ENCODE data around the gene KIAA0232.
"Not testable (repeated sequence)": the region's sequence is repeated elsewhere in the genome, so short reads cannot be mapped to it uniquely, and the experiment has no call there.

KIAA0232 gene

DNA sequence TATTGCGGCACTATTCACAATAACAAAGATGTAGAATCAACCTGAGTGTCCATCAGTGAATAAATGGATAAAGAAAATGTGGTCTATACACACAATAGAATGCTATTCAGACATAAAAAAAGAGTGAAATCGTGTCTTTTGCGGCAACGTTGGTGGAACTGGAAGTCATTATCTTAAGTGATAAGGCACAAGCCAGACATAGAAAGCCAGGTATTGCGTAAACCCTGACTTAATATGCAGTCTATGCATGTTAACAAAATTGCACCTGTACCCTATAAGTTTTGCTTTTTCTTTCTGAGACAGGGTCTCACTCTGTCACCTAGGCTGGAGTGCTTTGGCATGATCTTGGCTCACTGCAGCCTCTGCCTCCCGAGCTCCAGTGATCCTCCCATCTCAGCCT lies 28.6 kb downstream of the KIAA0232 start:
- no peak for DNase-seq

DNA sequence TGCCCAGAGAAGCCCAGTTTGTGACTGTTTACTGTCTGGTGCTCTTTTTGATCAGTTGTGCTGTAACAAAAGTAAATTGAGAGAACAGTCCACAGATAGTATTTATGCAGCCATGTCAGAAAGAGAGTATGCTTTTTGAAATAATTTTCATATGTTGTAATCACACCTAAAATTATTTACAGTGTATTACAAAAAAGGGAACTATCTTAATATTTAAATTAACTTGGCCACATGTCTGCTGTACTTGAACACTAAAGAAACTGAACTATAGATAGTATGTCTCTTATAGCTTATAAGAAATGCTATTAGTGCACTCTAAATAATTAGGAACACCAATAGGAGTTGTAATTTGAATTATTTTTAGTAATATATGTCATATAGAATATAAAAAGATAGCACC lies 30.2 kb downstream of the KIAA0232 start:
- no peak for DNase-seq

DNA sequence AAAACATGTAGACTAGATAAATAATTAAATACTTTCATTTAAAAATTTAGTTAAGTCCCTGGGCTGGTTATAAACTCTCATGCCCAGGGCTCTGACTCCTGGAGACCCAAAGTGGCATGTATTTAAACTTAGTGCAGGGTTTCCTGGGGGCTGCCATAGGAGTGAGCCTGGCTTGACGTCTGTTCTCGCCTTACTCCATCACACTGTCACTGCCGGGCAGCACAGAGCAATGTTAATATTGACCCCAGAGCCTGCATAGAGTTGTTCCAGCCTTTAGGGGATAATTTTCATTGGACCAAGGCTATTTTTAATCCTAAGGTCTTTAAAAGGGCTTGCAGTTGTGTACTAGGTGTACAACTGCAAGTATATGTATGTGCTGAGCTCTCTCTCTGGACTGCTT lies 31.2 kb downstream of the KIAA0232 start:
- DNase-seq = no peak

DNA sequence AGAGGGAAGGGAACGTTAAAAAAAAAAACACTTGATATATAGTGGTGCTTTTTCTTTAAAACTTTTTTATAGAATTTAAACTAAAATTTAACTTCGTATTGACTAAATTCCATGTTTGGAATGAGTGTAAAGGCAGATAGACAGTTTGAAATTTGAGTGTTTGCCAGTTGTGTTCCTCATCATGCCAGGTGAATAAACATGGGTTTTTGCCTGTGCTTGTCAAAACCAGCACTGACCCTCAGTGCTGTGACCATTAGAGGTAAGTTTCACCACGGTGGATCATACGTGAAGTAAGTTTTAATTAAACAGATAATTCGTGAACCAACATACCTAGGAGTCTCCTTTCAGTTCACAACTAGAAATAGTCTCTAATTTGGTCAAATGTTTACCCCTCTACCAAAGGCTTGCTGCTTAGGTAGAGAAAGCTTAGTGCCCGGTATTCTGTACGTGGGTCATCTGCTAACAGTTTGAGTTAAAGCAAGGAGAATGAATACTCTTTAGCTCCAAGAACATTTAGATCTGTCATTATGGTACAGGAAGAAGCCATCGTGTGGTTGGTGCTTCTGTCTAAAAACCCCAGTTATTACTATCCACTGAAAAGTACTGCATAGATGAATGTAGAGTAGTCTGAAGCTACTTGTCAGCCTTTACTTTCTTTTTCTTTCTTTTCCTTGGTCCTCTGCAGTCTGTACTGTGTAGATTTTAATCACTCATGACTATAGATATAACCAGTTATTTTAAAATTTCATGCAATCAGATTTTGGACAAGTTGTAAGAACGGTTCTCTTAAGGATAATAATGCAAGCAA lies 32.7 kb downstream of the KIAA0232 start:
- DNase-seq = no peak

DNA sequence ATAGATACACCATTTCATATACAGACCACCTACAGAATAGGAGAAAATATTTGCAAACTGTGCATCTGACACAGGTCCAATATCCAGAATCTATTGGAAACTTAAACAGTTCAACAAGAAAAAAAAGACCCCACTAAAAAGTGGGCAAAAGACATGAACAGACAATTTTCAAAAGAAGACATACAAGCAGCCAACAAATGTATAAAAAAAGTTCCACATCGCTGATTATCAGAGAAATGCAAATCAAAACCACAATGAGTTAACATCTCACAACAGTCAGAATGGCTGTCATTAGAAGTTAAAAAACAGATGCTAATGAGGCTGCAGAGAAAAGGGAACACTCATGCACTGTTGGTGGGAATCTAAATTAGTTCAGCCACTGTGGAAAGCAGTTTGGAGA lies 36.8 kb downstream of the KIAA0232 start:
- DNase-seq = no peak

DNA sequence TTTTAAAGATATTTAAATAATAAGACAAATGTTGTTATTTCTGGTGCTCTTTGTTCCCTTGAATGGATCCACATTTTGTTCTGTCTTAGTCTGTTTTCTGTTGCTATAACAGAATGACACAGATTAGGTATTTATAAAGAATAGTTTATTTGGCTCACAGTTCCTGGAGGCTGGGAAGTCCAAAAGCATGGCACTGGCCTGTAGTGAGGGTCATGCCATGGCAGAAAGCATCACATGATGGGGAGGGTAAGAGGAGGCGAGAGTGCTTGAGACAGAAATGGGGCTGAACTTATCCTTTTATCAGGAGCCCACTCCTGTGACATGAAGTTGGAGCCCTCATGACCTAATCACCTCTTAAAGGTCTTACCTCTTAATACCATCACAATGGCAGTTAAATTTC lies 38.2 kb downstream of the KIAA0232 start:
- DNase-seq = no peak

DNA sequence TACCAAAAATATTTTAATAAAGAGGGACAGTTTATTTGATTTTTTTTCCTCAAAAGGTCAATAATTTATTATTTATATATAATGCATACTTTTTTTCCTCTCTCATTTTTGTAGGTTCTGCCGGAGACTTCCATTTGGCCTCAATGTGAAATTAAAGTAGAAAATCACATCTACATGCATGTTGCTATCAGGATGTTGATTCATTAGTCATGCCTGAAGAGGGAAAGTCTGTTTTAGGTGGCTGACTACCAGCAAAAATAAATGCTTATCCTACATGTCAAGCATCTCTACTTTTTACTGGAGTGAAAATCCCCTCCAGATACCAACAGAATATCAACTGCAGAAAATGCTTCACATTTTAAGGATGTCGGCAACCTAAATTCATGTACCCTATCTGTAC lies 41.5 kb downstream of the KIAA0232 start:
- no peak for DNase-seq

DNA sequence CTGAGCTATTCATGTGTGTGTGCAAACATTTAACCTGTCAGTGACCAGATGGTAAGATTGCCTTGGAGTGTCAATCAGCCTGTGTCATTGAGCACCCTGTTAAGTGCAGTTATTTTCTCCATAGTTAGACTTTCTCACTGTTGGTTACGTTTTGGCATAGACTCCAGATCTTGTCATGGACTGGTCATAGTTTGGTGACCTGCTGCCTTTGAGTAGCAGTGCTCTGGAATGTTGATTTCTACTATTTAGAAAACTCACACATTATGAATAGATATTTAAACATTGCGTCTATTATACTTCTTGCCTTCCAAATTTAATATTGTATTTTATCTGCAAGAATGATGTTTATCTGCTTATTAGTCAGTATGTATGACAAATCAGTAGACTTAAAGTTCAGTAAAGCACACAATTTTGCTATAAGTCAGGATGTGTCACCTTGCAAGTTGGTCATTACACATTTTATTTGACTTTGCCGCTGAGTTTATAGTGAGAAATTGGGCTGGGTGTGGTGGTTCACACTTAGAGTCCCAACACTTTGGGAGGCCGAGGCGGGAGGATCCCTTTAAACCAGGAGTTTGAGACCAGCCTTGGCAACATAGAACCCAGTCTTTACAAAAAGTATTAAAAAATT lies 42.4 kb downstream of the KIAA0232 start:
- DNase-seq = no peak

DNA sequence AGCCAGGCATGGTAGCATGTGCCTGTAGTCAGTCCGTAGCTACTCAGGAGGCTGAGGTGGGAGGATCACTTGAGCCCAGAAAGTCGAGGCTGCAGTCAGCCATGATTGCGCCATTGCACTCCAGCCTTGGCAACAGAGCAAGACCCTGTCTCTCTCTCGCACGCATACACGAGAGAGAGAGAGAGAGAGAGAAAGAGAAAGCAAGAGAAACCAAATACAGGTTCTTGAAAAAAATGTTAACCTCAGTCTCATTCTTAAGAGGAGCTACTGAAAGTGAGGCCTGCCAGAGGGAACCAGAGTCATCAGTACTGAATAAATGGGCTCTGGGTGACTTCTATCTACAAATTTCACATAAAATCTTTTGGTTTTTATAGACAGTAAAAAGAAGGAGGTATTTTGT lies 42.9 kb downstream of the KIAA0232 start:
- DNase-seq = no peak

DNA sequence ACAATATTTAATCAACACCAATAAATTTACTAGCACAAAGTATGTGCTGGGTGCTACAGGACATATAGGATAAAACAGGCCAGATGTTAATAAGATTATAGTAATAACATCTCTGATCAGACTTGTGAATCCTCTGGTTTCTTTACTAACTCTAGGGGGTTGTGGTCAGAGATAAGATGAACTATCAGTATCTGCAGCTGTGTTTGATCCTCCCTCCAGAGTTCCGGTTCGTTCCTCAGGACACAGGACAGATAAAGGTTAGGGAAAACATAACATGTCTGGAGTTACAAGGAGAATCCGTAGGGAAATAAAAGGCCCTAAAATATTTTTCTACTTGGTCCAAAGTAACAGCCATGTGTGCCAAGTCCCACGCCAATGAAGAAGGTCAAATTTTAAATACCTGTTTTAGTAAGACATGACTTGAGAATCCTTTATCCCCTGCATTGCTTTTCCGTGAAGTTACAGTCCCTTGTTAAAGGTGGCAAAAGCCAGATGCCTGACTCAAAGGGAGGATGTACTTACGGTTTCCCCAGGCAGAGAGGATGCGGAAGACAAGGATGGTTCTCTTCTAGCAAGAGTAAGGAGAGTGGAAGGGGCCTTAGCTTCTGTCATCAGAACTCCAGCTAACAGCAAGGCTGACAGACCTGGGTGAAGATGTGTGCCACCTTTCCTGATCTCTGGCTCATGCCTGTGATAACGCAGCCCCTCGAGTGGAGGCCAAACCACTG lies 44.4 kb downstream of the KIAA0232 start:
- DNase-seq = no peak

DNA sequence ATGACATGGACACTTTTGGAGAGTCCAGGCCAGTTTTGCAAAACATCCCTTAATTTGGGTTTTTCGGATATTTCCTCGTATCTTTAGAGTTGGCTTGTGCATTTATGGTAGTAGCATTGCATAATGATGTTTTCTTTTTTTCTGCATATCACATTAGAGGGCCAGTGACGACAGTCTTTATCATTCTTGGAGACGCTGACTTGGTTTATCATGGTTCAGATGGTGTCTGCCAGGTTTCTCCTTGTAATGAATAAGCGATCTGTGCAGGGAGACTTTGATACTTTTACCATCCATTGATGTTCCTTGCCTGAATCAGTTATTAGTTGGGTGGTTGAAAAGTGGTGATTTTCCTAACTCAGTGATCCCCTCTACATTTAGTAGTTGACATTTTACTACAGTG lies 46.6 kb downstream of the KIAA0232 start:
- no peak for DNase-seq

DNA sequence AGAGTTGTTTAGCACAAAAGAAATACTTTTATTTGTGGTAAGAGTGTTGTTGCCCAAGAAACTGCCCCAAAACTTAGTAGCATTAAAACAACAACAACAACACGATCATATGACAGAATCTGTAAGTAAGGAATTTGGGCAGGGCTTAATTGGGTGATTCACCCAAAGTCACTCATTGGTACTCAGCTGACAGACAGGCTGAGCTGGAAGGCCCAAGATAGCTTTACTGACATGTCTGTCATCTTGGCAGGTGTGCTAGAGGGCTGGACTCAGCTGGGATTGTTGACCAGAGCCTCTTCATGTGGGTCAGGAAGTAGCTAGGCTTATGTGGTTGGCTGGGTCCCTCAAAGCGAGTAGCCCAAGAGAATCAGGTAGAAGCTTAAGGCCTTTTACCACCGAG lies 52.3 kb downstream of the KIAA0232 start:
- no peak for DNase-seq

DNA sequence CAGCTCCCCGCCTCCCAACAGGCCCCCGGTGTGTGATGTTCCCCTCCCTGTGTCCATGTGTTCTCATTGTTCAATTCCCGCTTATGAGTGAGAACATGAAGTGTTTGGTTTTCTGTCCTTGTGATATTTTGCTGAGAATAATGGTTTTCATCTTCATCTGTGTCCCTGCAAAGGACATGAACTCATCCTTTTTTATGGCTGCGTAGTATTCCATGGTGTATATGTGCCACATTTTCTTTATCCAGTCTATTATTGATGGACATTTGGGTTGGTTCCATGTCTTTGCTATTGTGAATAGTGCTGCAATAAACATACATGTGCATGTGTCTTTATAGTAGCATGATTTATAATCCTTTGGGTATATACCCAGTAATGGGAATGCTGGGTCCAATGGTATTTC lies 53.1 kb downstream of the KIAA0232 start:
- not testable (repeated sequence) for DNase-seq

DNA sequence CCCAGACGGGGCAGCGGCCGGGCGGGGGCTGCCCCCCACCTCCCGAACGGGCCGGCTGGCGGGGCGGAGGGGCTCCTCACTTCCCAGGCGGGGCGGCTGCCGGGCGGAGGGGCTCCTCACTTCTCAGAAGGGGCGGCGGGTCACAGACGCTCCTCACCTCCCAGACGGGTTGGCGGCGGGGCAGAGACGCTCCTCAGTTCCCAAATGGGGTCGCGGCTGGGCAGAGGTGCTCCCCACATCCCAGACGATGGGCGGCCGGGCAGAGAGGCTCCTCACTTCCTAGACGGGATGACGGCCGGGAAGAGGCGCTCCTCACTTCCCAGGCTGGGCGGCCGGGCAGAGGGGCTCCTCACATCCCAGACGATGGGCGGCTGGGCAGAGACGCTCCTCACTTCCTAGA lies 54.6 kb downstream of the KIAA0232 start:
- DNase-seq = not testable (repeated sequence)

DNA sequence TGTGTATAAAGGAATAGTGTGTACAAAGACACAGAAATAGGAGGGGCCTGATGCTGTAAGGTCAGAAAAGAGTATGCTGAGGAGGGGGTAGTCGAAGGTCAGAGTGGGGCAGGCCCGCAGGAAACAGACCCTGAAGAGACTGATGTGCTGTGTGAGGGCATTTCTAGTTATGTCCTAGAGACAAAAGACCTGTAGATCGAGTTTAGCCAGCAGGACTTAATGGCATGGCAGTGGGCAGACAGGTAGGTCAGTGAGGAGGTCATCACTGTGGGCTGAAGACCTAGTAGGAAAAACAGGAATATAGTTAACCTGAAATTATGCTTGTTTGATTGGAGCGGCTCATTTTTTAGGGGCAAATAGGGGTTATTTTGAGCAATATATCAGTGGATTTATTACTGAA lies 57.1 kb downstream of the KIAA0232 start:
- DNase-seq = no peak

DNA sequence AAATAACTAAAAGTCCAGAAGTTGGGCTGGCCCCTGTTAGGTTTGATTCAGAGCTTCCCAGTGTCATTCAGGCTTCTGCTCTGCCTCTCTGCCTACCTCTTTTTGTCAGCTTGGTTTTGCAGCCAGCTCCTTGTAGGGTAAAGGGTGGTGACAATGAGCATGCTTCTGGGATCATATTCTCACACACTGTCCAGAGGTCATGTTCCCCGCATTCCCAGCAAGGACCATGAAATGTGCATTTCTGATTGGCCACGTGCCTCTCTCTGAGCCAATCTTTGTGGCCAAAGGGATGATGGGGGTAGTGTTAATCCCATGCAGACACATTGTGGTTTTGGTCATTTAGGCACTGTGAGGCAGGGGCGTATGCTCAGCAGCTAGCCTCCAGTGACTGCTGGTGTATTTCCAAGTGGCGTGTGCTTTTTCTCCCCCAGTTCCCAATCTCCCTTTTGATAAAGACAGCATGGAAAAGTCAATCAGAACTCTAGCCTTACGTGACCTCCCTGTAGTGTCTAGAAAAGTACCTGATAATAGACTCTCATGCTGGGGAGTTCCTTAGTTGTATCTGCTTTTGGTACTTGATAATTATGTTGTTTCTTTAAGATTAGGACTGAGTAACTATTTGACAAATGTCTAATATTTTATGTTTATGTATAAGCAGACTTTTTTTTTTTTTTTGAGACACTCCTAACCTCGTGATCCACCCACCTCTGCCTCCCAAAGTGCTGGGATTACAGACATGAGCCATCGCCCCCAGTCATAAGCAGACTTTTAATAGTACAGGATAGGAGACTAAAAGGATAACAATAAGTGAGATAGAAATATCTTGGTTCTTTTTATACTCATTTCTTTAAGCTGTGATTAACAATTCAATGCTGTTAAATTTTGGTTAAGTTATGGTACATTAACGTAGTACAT lies 57.8 kb downstream of the KIAA0232 start:
- DNase-seq = no peak

DNA sequence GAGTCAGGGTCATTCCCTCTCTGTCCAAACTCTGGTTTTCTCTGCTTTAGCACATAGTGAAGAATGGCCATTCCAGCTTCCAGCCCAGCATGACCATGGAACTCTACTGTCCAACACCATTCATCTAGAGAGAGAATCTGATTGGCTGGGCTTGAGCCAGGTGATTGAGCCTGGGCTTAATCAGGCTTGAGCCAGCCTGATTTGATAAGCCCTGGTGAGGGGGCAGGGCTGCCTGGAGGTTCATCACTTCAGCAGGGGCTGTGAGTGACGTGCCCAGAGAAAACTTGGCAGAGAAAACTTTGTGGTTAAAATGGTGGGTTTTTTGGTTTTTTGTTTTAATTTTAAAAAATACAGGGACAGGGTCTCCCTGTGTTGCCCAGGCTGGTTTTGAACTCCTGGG lies 62.5 kb downstream of the KIAA0232 start:
- DNase-seq = no peak

DNA sequence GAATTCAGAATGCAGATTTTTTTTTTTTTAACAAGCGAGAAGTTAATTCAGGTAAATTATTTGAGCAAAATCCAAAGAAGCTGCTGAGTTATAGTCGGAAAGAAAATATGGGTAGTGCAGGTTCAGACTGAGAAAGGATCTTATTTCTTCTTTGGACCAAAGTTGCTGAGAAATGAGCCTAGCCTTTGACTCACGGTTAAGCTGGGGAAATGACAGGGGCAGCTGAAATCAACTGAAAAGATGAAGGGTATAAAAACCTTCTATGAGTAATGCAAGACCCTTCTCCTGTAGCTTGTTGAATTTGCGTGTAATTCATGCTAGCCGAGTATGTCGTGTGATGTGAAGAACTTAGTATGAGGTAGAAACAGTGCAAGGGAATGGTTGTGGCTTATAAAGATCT lies 63.0 kb downstream of the KIAA0232 start:
- DNase-seq = no peak

DNA sequence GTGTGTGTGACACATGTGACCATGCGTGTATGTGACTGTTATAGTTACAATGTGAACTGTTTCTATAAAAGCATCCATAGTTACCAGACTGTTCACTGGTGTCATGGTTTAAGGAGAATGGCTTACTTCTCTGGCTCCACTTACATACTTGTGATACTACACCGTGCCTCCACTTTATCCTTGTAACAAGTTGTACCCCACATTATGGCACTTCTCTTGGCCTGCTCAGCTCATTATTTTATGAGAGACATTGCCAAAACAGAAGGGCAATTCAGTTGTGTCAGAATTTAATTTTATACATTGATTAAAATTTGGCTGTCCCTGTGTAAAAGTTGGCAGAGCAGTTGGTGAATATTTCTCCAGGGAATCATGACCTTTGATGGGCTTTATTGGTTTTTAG lies 64.7 kb downstream of the KIAA0232 start:
- no peak for DNase-seq

DNA sequence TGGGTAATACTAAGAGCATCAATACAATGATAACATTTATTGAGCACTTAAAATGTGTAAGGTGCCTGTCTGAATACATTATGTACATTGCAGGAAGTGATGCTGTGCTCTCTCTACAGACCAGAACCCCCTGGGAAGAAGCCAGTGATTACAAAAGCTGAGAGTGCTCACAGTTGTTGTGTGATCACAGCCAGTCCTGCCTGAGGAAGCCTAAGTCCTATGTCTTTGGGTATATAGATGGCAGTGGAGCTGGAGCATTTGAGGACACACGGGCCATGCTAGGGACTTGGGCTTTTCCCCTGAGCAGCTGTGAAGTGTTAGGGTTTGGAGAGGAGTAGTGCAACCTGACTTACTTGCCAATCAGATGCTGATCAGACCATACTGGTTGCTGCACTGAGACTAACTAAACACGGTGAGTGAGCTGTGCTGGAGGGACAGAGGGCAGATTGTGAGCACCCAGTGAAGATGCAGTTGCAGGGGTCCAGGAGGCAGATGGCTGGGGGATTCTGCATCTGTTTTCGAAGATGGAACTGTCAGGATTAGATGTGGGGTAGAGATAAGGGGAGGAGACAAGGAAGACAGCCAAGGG lies 66.3 kb downstream of the KIAA0232 start:
- DNase-seq = no peak

DNA sequence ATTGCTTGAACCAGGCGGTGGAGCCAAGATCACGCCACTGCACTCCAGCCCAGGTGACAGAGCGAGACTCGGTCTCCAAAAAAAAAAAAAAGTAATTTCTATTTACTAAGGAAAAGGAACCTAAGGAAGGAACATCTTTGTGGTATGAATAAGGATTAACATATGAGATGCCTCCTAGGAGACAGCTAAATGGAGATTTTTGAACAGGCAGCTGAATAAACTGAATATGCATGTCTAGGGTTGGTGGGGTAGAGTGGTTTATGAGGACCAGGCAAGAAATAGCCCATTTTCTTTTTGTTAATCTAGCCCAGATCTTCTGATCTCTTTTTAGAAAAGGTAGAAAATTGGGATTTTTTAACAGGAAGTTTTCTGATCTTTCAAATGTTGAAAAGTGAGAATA lies 67.2 kb downstream of the KIAA0232 start:
- DNase-seq = no peak

DNA sequence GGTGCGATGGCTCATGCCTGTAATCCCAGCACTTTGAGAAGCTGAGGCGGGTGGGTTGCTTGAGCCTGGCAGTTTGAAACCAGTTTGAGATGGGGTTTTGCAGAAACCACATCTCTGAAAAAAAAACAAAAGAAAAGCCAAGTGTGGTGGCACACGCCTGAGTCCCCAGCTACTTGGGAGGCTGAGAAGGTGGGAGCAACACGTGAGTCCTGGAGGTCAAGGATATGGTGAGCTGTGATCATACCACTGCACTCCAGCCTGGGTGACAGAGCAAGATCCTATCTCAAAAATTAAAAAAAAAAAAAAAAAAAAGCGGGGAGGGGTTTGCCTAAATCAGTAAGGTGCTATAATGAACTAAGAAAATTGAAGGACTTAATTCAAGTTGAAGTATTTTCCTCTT lies 68.9 kb downstream of the KIAA0232 start:
- DNase-seq = no peak

DNA sequence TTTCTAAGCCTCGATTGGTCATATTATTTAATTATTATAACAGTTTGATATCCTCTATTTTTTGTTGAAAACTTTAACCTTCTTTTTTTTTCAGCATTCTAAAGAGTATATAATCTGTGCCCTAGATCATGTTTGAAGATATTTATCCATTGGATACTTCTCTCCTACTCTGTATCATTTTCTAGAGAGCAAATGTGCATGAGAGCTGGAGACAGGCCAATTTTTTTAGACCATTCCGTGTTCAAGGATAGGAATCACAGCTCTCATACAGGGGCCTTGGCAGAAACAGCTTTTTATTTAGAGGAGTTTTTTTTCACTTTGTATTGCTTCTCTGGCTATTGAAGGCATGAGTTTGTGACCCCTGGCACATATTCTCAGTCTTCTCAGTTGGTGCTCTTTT lies 69.4 kb downstream of the KIAA0232 start:
- DNase-seq = no peak

Data from stimulated activated CD8-positive, alpha-beta memory T cell treated with anti-CD3 and anti-CD28 coated beads, Interleukin-4, amount 100 ng/mL, for 48 hours (primary cell).